ENCODE results near the gene DMPK.
"Not testable (repeated sequence)": the region's sequence is repeated elsewhere in the genome, so short reads cannot be mapped to it uniquely, and the experiment has no call there.

The DMPK gene

GRCh38 chr19:45814851-45815480 lies 32.7 kb upstream of the DMPK start, which contains the start of gene RSPH6A:
Gene RSPH6A (minus strand): TSS chr19:45815308. CDS start chr19:45815176, 132 bp downstream.
- no peak for DNase-seq (ENCODE audit: low read depth in 2 of 2)

GRCh38 chr19:45814166-45814780 lies 32.0 kb upstream of the DMPK start:
- no peak for DNase-seq (ENCODE audit: low read depth in 2 of 2)

- no peak for DNase-seq (ENCODE audit: low read depth in 2 of 2)
Observed at GRCh38 chr19:45812297-45812696, 30.0 kb upstream of the DMPK start.

GRCh38 chr19:45809643-45810159 lies 27.4 kb upstream of the DMPK start:
- DNase-seq (ENCODE audit: low read depth in 2 of 2): no peak

- no peak for DNase-seq (ENCODE audit: low read depth in 2 of 2)
Observed at GRCh38 chr19:45805719-45806118, 23.4 kb upstream of the DMPK start.

- no peak for DNase-seq (ENCODE audit: low read depth in 2 of 2)
Observed at GRCh38 chr19:45804959-45805230, 22.6 kb upstream of the DMPK start.

GRCh38 chr19:45804140-45804958 lies 22.1 kb upstream of the DMPK start:
- DNase-seq (ENCODE audit: low read depth in 2 of 2): no peak

- DNase-seq (ENCODE audit: low read depth in 2 of 2): no peak
Observed at GRCh38 chr19:45801603-45802175, 19.4 kb upstream of the DMPK start.

GRCh38 chr19:45800070-45800553 lies 17.8 kb upstream of the DMPK start:
- DNase-seq (ENCODE audit: low read depth in 2 of 2): no peak

GRCh38 chr19:45799541-45799940 lies 17.3 kb upstream of the DMPK start:
- not testable (repeated sequence) for DNase-seq (ENCODE audit: low read depth in 2 of 2)

GRCh38 chr19:45798995-45799517 lies 16.8 kb upstream of the DMPK start:
- peak in 1 of 2 donors; percentile 27 for DNase-seq (ENCODE audit: low read depth in 2 of 2)

GRCh38 chr19:45794627-45795026 lies 12.3 kb upstream of the DMPK start:
- DNase-seq (ENCODE audit: low read depth in 2 of 2): no peak

- DNase-seq (ENCODE audit: low read depth in 2 of 2): no peak
Observed at GRCh38 chr19:45793876-45794275, 11.6 kb upstream of the DMPK start.

- DNase-seq (ENCODE audit: low read depth in 2 of 2): no peak
Observed at GRCh38 chr19:45793178-45793564, 10.9 kb upstream of the DMPK start.

- peak; percentile 99 to 100 for DNase-seq (ENCODE audit: low read depth in 2 of 2)
Observed at GRCh38 chr19:45792470-45793177, 10.3 kb upstream of the DMPK start, which contains the start of gene DMWD. Gene DMWD (minus strand): TSS chr19:45792845. CDS start chr19:45792756, 89 bp downstream.

GRCh38 chr19:45791744-45792469 lies 9.6 kb upstream of the DMPK start:
- no peak for DNase-seq (ENCODE audit: low read depth in 2 of 2)

- no peak for DNase-seq (ENCODE audit: low read depth in 2 of 2)
Observed at GRCh38 chr19:45790942-45791341, 8.7 kb upstream of the DMPK start.

- DNase-seq (ENCODE audit: low read depth in 2 of 2): no peak
Observed at GRCh38 chr19:45789035-45789786, 6.9 kb upstream of the DMPK start.

- no peak for DNase-seq (ENCODE audit: low read depth in 2 of 2)
Observed at GRCh38 chr19:45786533-45786894, 4.2 kb upstream of the DMPK start.

Data from stimulated activated CD4-positive, alpha-beta T cell treated with anti-CD3 and anti-CD28 coated beads, Interleukin-15, amount 100 ng/mL, for 48 hours (primary cell).